Body of pancreas (tissue), 4 donors: ENCODE measurements around the gene TMEM203. TPM values are rescaled to one million over a fixed set of nuclear protein-coding genes. Genes with fewer than 3 reads are reported as not detected.
A peak's percentile ranks its signal among the peaks of the same experiment; 100 is the strongest.

ENCODE experiments used
- ATAC-seq: fragments of 150-250 bp; one replicate; pipeline ENCODE4 v1.9.1; 2016
- DNase-seq, 4 donors: peaks; one replicate each; pipeline ENCODE4 v3.0.0-alpha.2; 2019
- H3K27ac ChIP-seq, 4 donors: fragments of 200-600 bp; sonication (generic); 1 replicate in 3 of 4; 2 replicates in 1 of 4; pipeline versions ENCODE4 v1.5.1 to v1.6.1; 2016 to 2019; ENCODE audit warnings: mild to moderate bottlenecking in 1 of 4, mixed read lengths in 1 of 4, moderate library complexity in 1 of 4
- H3K27me3 ChIP-seq, 2 donors: fragments of 200-600 bp; sonication (generic); one replicate each; pipeline ENCODE4 v1.6.0; 2016; ENCODE audit warnings: mild to moderate bottlenecking in 1 of 2
- H3K36me3 ChIP-seq, 2 donors: fragments of 200-600 bp; sonication (generic); replicated peaks in 1 of 2; 2 replicates each; pipeline ENCODE4 v1.5.1; 2016; ENCODE audit warnings: low read depth in 2 of 2; ENCODE audit not compliant: insufficient read depth in 1 of 2
- H3K4me1 ChIP-seq: fragments of 200-600 bp; sonication (generic); one replicate; pipeline ENCODE4 v1.6.0; 2016
- H3K4me3 ChIP-seq, 2 donors: fragments of 200-600 bp; sonication (generic); 1 replicate in 1 of 2; 2 replicates in 1 of 2; pipeline ENCODE4 v1.5.1; 2016 to 2019
- H3K9me3 ChIP-seq, 3 donors: fragments of 200-600 bp; sonication (generic); 1 replicate in 2 of 3; 2 replicates in 1 of 3; pipeline ENCODE4 v1.5.1; 2016
- POLR2A ChIP-seq, 3 donors: fragments of 450-650 bp; IDR thresholded peaks; one replicate each; pipeline ENCODE4 v1.6.1; 2016; ENCODE audit warnings: antibody characterized with exemption in 3 of 3, mild to moderate bottlenecking in 2 of 3
- WGBS, 2 donors: methylation state at CpG; one replicate each; pipeline ENCODE4 v1.1.5; 2017; 5-methylcytosine and 5-hydroxymethylcytosine counted together
- intact Hi-C: fragments of 100-400 bp; cut with DNase I; formaldehyde crosslinking; loops from one replicate; pipeline ENCODE4 v1.15.1; 2023
- total RNA-seq, 2 donors: library from RNA; depleted of rRNA; stranded (reverse); fragments of >200 nt; gene quantifications; one replicate each; pipeline ENCODE4 v1.1.0, GENCODE V29; 2016
- TF ChIP-seq, protein P1 (sequence below), 7 experiments: fragments of 450-650 bp in 4 of 7; fragments of 200-600 bp in 3 of 7; sonication (generic) in 3 of 7; IDR thresholded peaks; one replicate each; pipeline ENCODE4 v1.5.1; 2016 to 2019; ENCODE audit warnings: antibody characterized with exemption in 7 of 7

TMEM203 gene
- total RNA-seq, 2 donors from 2014 or later = 11.9 to 18.1 TPM

DNA sequence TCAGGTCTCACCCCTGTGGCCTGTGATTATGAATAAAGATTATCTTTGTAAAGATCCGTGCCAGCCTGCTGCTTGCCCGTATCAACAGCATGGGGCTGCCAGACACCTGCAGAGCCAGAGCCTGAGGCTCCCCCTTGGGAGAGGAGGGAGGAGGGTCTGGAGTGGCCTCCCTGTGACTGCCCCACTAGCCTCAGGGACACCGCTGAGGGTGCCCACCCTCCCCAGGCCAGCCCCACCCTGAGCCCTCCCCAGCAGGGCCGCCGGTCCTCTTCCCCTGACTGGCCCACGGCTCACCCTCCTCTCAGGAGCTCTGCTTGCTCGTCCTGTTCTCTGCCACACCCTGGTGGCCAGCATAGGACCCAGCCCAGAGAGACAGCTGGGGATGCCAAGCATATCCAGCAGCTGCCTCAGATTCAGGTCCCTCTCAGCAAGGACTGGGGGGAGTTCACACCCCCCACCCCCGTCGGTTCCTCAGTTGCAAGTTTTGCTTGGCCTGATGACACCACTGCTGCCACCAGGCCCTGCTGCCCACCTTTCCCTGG, 15.1 kb downstream of the TMEM203 start:
- H3K36me3 ChIP-seq = peaks cover 0 to 3% of the 10 kb centered on the region in 2 donors
- no peaks in the 10 kb centered on the region for H3K27me3 ChIP-seq
- DNase-seq (peak in 2 of 4 donors; percentile 47 to 57), ATAC-seq (no peak)
- 20 to 25% methylated on average over 1 to 9 of the region's 9 CpGs for WGBS, 2 donors
- H3K27ac ChIP-seq = peak overlapping the region; percentile 93 to 99 (median 95)
- peaks cover 91% of the 10 kb centered on the region for H3K4me1 ChIP-seq
- intact Hi-C loops = loop anchor here (5.0 kb wide), 1 partner anchor 42 kb away; the partner anchor contains the start of gene SLC34A3
- TF ChIP-seq, protein P1, sequence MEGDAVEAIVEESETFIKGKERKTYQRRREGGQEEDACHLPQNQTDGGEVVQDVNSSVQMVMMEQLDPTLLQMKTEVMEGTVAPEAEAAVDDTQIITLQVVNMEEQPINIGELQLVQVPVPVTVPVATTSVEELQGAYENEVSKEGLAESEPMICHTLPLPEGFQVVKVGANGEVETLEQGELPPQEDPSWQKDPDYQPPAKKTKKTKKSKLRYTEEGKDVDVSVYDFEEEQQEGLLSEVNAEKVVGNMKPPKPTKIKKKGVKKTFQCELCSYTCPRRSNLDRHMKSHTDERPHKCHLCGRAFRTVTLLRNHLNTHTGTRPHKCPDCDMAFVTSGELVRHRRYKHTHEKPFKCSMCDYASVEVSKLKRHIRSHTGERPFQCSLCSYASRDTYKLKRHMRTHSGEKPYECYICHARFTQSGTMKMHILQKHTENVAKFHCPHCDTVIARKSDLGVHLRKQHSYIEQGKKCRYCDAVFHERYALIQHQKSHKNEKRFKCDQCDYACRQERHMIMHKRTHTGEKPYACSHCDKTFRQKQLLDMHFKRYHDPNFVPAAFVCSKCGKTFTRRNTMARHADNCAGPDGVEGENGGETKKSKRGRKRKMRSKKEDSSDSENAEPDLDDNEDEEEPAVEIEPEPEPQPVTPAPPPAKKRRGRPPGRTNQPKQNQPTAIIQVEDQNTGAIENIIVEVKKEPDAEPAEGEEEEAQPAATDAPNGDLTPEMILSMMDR (IDR thresholded peaks at IDR 0.05) = peak in 4 of 7 experiments; percentile 24 to 38 (median 26)
- no peak for TF ChIP-seq POLR2A (IDR thresholded peaks at IDR 0.05)
- no peaks in the 10 kb centered on the region for H3K9me3 ChIP-seq
- H3K4me3 ChIP-seq = no peak overlapping the region

DNA sequence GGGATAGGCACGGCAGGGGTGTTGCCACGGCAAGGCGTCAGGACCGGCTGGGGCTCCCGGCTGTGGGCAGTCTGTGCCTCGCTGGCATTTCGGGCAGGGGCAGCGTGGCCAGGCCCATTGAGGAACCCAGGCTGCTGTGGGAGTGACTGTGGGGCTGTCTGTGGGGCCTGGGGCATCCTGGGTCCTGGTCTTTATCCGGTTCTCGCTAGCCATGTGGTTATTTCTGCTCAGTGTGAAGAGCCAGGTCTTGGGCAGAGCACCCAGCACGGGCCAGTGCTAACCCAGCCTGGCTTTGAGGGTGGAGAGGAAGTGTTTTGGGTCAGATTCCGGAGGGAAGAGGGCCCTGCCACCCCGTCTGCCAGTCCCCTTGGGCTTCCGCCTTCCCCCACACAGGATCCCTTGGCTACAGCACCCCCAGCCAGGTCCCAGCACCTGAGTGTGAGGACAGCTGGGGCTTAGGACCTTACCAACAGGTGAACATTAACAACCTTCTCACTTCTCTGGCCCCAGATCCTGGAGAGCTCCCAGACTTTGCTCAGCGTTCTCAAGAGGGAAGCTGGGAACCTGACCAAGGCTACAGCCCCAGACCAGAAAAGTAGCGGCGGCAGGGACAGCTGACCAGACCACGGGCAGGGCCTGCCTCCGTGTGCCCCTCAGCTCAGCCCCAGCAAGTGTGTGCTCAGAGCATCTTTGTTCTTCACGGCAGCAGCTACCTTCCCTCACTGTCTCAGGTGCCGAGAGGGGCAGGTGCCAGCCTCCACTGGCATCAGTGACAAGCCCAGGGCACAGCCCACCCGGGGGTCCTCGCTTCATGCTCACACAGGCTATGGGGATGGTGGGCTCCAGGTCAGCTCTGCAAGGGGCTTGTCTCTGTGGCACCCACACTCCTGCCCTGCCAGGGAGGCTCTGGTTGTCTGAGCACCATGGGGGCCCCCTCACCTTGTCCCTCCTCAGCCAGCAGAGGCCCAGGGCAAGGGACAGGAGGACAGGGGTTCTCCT, 15.9 kb downstream of the TMEM203 start:
- Histone ChIP-seq H3K27ac (peak overlapping the region; percentile 93 to 99 (median 95)), H3K4me3 (peak overlapping the region; percentile 79 to 90), H3K4me1 (peaks cover 83% of the 10 kb centered on the region), H3K9me3 (no peaks in the 10 kb centered on the region), H3K36me3 (peaks cover 0 to 4% of the 10 kb centered on the region in 2 donors), H3K27me3 (no peaks in the 10 kb centered on the region)
- TF ChIP-seq, protein P1 (IDR thresholded peaks at IDR 0.05) = peak in 1 of 7 experiments; percentile 23
- TF ChIP-seq POLR2A (IDR thresholded peaks at IDR 0.05) = no peak
- ATAC-seq (peak; percentile 3), DNase-seq (peak; percentile 50 to 68 (median 67))
- intact Hi-C loops = loop anchor here (5.0 kb wide), 1 partner anchor 43 kb away; the partner anchor contains the start of gene SLC34A3
- WGBS, 2 donors = 7 to 14% methylated on average over 3 to 23 of the region's 23 CpGs

DNA sequence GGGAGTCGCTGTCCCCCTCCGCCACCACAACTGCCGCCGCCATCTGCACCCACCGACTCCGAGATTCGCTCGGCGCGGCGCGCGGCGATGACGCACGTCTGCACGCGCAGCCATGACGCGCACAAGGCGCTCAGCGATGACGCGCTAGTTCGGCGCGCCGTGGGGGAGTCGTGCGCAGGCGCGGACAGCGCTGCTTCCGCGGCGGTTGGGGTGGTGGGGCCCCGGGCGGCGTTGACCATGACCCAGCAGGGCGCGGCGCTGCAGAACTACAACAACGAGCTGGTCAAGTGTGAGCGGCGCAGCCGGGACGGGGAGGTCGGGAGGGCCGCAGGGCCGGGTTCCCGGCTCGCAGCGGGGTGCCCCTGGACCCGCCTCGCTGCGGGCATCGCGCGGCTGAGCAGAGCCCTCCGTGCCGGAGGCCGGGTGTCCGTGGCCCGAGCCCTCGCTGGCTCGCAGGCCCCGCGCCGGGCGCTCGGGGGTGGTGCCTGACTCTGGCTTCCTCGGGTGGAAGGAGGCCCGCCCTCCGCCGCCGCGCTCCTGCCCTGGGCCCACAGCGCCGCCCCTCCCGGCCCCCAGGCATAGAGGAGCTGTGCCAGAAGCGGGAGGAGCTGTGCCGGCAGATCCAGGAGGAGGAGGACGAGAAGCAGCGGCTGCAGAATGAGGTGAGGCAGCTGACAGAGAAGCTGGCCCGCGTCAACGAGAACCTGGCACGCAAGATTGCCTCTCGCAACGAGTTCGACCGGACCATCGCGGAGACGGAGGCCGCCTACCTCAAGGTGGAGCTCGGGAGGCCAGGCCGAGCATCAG, 16.8 kb downstream of the TMEM203 start, which contains the start of the genes ANAPC2 and SSNA1:
ANAPC2 (minus strand) TSS at position 71 of the 807 bp plus-strand sequence; CDS start at position 43, 28 bp downstream.
SSNA1 (plus strand) TSS at position 187 of the 807 bp plus-strand sequence; CDS start at position 238, 51 bp downstream.
- TF ChIP-seq POLR2A (IDR thresholded peaks at IDR 0.05) = peak; percentile 86 to 87 (median 86)
- TF ChIP-seq, protein P1 (IDR thresholded peaks at IDR 0.05) = peak in 4 of 7 experiments; percentile 49 to 63 (median 54)
- peaks cover 3 to 6% of the 10 kb centered on the region in 2 donors for H3K36me3 ChIP-seq
- H3K27me3 ChIP-seq = no peaks in the 10 kb centered on the region
- peak; percentile 87 for ATAC-seq
- H3K4me1 ChIP-seq = peaks cover 74% of the 10 kb centered on the region
- peak within 1 kb of the TSS; percentile 93 to 99 (median 95) for H3K27ac ChIP-seq
- H3K4me3 ChIP-seq = peak within 1 kb of the TSS; percentile 79 to 90
- no peaks in the 10 kb centered on the region for H3K9me3 ChIP-seq
- DNase-seq = peak; percentile 94
- intact Hi-C loops = no loop called here
- 0% methylated on average over 6 to 94 of the region's 98 CpGs for WGBS, 2 donors

DNA sequence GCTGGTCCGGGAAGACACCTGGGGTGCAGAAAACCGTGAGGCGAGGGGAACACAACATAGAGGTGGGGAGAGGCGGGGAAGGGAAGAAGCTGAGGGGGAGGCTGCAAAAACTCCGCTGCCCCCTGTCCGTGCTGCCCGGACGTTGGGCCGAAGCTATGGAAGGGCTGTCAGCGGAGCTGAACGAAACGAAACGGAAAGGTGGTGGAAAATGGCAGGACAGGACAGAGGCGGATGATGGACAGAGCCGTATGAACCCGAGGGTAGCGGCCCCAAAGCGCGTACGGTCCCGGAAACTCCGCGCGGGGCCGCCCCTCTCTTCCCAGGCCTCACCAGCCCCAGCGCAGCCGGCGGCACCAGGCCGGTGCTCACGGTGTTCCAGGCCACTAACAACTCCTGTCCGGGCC, 17.4 kb downstream of the TMEM203 start:
- Histone ChIP-seq H3K27me3 (no peaks in the 10 kb centered on the region), H3K9me3 (no peaks in the 10 kb centered on the region), H3K4me3 (peak overlapping the region; percentile 79 to 90), H3K36me3 (peaks cover 8 to 11% of the 10 kb centered on the region in 2 donors), H3K27ac (peak overlapping the region; percentile 93 to 99 (median 95)), H3K4me1 (peaks cover 68% of the 10 kb centered on the region)
- DNase-seq (no peak), ATAC-seq (no peak)
- intact Hi-C loops = no loop called here
- TF ChIP-seq, protein P1 (IDR thresholded peaks at IDR 0.05) = no peak
- WGBS, 2 donors = 1% methylated on average over 25 to 31 of the region's 31 CpGs
